HPDE6-E6E7 (cell line): ENCODE measurements around the gene WDR76.
"Not testable (repeated sequence)": the region's sequence is repeated elsewhere in the genome, so short reads cannot be mapped to it uniquely, and the experiment has no call there.

Experiments
- DNase-seq: peaks from one replicate; pipeline ENCODE4 v3.0.0; 2011; ENCODE audit warnings: missing footprints; ENCODE audit errors: extremely low spot score

WDR76 gene

DNA sequence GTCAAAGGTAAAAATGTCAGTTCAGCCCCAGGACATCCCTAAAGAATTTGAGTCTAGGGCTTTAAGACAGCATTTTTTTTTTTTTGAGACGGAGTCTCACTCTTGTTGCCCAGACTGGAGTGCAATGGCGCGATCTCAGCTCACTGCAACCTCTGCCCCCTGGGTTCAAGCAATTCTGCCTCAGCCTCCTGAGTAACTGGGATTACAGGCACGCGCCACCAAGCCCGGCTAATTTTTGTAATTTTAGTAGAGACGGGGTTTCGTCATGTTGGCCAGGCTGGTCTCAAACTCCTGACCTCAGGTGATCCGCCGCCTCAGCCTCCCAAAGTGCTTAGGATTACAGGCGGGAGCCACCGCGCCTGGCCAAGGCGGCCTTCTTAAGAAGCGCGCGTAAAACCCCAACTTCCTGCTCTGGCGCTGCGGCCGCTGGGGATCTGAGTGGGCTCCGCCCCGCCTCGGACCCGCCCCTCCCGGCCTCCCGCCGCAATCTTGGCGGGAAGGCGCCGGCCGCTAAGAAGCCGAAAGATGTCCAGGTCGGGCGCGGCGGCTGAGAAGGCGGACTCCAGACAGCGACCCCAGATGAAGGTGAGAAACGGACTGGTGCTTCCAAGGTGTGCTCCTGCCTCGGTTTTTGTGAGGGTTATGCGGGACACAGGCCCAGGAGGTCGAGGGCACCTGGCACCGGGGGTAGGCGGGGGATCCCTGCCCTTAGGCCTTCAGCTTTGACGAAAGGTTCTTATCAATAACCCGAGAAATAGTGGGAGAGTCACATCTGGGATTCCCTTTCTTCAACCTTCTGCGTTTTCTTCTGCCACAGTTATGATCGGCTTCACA, at the start of gene WDR76:
WDR76 (plus strand) TSS at position 495 of the 834 bp plus-strand sequence; CDS start at position 526, 31 bp downstream.
- peak; percentile 83 for DNase-seq

GRCh38 chr15:43777267-43777914, 49.4 kb upstream of the WDR76 start:
- DNase-seq, result peak; percentile 71

- no peak for DNase-seq
Measured at GRCh38 chr15:43779016-43779415, 47.8 kb upstream of the WDR76 start.

GRCh38 chr15:43789409-43789808, 37.4 kb upstream of the WDR76 start:
- no peak for DNase-seq

DNA sequence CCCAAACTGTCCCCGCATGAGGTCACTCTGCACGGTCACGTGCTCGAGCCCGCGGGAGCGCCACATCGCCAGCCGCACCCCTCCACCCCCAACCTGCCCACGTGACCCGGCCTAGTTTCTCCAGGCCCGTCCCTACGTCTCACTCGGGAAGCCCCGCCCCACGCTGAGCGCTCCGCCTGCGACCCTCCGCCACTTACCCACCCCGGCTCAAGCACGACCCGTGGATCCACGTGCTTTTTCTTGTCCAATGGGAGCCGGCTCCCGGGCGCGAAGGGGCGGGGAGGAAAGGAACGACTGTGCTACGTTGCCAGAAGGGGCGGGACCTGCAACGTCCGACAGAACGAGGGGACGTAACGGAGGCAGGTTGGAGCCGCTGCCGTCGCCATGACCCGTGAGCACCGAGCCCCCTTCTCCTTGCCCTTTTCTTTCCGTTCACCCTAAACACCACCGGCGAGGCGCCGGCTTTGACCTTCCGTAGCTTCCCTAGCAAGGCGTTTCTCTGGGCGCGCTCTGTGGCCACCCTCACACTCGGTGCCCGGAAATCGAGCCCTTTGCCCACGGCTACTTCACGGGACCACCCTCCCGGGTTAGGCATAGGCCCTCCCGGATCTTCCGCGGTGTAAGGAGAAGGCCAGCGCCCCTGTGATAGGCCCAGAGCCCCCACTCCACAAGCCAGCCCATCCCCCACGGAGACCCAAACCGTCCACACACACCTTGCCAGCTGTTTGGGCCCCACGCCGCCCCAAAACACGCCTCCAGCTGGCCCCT, 34.6 kb upstream of the WDR76 start, which contains the start of gene SERF2:
SERF2 (plus strand) TSS at position 328 of the 768 bp plus-strand sequence; CDS start at position 385, 57 bp downstream.
- peak; percentile 99 for DNase-seq

DNA sequence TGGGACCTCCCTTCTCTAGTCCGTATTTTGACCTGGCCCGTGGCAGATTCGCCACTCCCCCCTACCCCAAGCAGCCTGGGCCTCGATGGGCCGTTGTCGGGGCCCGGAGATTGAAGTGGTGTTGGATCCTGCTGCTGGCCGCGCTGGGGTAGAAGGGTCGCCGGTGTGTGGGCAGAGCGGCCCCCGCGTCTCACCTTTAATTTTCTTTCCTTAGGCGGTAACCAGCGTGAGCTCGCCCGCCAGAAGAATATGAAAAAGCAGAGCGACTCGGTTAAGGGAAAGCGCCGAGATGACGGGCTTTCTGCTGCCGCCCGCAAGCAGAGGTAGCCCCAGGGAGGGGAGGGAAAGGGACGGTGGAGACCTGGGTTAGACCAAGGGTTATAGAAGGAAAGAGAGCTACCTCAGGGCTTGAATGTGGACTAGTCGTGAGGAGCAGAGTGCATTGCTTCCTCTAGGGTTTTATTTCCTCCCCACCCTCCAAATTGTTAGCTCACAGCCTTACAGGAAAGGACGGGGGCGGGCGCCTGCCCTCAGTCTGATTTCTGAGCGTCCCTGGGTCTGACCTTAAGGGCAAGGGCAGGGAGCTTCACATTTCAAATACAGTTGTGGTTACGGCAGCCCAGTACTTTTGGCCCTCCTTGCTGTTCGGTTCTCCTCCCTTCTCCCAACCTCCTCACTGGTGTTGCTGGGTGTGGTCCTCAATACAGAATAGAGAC, 33.9 kb upstream of the WDR76 start:
- no peak for DNase-seq

DNA sequence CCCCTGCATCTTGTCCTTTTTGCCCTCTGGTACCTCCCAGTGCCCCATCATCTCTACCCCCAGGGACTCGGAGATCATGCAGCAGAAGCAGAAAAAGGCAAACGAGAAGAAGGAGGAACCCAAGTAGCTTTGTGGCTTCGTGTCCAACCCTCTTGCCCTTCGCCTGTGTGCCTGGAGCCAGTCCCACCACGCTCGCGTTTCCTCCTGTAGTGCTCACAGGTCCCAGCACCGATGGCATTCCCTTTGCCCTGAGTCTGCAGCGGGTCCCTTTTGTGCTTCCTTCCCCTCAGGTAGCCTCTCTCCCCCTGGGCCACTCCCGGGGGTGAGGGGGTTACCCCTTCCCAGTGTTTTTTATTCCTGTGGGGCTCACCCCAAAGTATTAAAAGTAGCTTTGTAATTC, 33.2 kb upstream of the WDR76 start:
- no peak for DNase-seq

- DNase-seq, result no peak
Measured at GRCh38 chr15:43794269-43795037, 32.3 kb upstream of the WDR76 start.

- no peak for DNase-seq
Measured at GRCh38 chr15:43795197-43795596, 31.6 kb upstream of the WDR76 start.

DNA sequence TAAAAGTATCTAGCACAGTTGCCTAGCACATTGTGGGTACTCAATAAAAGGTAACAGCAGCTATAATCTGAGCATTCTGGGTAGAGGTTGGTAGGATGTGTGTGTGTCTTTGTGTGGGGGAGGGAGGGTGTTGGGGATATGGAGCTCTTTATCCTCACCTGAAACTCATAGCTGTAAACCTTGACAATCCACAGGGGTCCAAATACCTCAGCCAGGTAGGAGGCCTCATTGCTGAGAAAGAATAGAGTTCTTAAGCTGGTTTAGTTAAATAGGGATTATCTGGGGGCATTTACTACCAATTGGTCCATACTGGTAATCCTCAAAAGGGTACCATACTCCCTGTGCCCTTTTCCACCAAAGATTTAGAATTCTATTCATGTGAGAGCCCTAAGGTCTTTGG, 30.8 kb upstream of the WDR76 start:
- DNase-seq, result no peak

- no peak for DNase-seq
Measured at GRCh38 chr15:43796566-43796965, 30.2 kb upstream of the WDR76 start.

DNA sequence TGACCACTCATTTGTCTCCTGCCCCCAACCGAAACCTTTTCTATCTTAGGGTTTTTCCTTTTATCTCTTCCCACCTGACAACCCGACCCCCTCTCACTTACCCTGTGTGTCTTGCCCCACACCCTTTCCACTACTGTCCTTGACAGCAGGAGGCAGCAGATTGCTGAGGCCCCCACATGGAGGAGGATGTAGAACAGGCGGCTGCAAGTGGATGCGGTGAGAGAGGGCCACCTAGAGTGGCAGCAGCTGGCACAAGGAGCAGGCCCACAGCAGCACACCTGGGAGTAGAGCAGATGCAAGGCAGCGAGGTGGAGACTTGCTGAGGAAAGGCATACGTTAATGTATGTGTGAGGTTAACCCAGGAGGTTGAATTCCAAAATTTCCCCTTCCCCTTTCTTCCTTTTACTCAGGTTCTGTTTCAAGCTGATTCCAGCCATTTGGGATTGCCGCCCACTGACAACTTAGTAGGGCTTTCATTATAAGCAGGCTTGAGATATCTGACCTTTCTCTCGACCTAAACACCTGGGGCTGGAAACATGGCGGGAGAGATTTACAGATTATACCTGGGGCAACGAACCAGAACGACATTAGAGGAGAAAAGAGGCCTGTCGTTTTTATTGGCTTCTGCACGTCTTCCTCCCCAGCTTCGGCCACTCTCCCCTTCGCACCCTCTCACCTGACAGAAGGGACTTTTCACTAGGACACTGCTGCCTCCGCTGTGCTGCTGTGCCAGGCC, 27.4 kb upstream of the WDR76 start:
- DNase-seq, result no peak

DNA sequence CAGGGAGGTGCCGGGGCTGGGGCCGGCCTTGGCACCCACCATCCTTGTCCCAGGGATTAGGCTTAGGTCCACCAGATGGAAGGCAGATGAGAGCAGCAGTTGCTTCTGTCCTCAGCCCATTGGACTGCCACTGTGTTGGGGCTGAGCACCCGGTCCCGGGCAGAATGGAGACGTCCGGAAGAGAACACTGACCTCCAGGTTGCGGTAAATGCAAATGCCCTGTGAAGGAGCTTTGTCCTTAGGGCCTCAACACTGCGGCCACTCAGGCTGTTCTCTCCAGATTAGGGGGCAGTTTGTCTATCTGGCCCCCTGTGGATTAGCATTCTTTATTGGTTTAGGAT, 26.9 kb upstream of the WDR76 start, which contains the start of gene SERINC4:
SERINC4 (minus strand) TSS at position 276 of the 341 bp plus-strand sequence; CDS start at position 42, 234 bp downstream.
- no peak for DNase-seq

GRCh38 chr15:43800286-43801141, 26.3 kb upstream of the WDR76 start, which contains the start of gene HYPK:
HYPK (plus strand) TSS chr15:43800599; CDS start chr15:43800623, 24 bp downstream.
- DNase-seq, result peak; percentile 63

DNA sequence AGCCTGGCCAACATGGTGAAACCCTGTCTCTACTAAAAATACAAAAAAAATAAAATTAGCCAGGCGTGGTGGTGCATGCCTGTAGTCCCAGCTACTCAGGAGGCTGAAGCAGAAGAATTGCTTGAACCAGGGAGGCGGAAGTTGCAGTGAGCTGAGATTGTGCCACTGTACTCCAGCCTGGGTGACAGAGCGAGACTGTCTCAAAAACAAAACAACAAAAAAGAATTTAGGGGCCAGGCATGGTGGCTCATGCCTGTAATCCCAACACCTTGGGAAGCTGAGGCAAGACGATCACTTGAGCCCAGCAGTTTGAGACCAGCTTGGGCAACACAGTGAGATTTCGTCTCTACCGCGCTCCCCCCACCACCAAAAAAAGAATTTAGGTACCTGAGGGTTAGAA, 24.1 kb upstream of the WDR76 start:
- not testable (repeated sequence) for DNase-seq

DNA sequence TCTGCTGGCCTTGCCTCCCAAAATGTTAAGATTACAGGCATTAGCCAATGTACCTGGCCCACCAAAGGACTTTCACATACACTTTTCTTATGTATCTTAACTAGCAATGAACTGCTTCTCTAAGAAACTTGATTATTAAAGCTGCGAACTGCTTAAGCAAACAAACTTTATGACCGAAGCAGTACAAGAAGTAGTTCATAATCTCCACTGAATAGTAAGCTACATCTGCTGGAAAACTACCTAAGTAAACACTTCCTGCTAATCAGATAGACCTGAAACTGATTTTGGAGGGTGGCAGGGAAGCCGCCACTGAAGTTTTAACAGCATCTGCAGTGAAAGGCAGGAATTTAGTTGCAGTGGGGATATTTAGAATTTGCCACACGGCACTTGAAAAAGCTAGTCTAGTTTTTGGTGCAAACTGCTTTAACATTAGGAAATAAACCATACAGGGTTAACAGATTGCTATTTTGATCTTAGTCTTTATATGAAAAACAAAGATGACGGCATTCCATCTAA, 18.3 kb upstream of the WDR76 start:
- no peak for DNase-seq

DNA sequence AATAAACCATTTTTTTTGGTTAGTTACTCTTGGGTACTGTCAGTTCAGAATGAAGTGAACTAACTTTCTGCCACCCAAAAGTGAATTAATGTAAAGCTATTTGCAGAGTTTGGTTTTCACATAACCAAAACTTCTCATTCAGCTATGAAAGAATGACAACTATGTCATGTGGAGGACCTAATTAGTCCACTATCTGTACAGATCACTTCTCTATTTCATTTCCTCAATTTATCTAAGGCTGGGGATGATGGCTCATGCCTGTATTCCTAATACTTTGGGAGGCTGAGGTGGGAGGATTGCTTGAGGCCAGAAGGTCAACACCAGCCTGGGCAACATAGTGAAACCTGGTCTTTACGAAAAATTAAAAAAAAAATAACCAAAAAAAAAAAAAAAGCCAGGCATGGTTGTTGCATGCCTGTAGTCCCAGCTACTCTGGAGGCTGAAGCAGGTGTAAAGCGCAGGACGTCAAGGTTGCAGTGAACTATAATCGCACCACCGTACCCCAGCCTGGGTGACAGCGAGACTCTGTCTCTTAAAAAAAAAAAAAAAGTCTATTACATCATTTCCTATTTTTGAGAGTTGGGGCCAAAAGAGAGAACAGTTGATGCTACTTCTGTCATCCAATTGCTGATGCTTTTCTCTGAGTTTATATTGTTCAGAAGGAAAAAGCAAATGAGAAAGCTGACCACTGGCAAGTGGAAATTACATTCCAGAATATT, 17.7 kb upstream of the WDR76 start:
- DNase-seq, result no peak

GRCh38 chr15:43815064-43815463, 11.7 kb upstream of the WDR76 start:
- DNase-seq, result not testable (repeated sequence)
